ENCODE measurements around the gene KRT86.

Gene KRT86

GRCh38 chr12:52274521-52275120, at the start of gene KRT86:
KRT86 (plus strand) TSS chr12:52274645; CDS start chr12:52301917, 27,272 bp downstream.
- no peak for DNase-seq (ENCODE audit: low read depth in 4 of 4, low spot score in 1 of 4)

DNA sequence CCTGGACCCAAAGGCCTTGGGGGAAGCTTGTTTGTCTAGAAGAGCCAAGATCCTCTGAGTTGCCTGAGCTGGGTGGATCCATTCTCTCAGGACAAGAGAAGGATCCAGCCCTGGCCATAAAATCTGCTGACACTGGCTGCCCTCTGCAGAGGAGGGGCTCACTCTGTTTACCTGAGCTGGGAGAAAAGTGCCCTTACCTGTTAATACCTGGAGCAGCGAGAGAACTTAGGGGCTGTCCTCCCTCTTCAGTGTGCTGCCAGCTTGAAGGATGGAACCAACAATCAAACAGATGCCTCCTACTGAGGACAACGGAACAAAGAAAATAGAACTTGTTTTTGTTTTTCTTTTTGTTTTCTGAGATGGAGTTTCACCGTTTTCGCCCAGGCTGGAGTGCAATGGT, 48.7 kb upstream of the KRT86 start:
- no peak for DNase-seq (ENCODE audit: low read depth in 4 of 4, low spot score in 1 of 4)

- DNase-seq (ENCODE audit: low read depth in 4 of 4, low spot score in 1 of 4) = no peak
Measured at GRCh38 chr12:52226446-52226845, 48.0 kb upstream of the KRT86 start.

- no peak for DNase-seq (ENCODE audit: low read depth in 4 of 4, low spot score in 1 of 4)
Measured at GRCh38 chr12:52227606-52228166, 46.8 kb upstream of the KRT86 start.

- no peak for DNase-seq (ENCODE audit: low read depth in 4 of 4, low spot score in 1 of 4)
Measured at GRCh38 chr12:52228366-52228765, 46.1 kb upstream of the KRT86 start.

DNA sequence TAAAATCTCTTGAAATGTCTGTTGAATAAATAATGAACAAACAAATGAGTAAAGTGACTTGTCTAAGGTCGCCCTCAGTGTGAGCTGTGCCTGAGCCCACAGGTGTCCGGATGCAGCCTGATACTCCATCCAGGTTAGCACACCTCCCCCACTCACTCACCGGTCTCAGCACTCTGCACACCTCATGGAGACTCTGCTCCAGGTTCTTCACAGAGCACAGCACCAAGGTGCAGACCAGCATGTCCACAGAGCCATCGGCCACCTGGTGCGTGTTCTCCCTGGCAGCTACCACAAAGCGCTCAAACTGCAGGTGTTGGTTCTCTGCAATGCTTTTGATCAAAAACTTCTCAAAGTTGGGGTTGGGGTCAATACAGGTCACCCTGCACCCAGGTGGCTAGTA, 45.5 kb upstream of the KRT86 start:
- DNase-seq (ENCODE audit: low read depth in 4 of 4, low spot score in 1 of 4) = no peak

DNA sequence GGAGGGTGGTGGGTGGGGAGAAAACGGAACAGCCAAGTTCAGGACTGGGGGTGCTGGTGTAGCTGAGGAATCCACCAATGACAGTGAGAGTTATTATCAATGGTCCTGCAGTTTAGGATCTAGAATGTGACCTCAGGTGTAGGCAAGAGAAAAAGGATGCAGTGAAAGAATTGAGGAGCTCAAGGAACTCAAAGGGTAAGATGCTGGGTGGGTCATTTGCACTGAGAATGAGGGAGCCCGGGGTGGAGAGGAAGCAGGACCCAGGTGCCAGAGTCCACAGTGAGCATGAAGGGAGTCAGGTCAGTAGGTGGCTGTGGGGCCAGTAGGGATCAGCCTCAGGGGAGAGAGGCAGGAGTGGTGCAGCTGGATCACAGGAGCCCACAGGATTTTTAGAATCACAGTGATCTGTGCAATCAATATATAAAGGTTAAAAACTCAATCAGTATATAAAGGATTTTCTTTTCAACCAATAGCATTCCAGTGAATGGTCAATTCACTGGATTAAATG, 44.6 kb upstream of the KRT86 start:
- DNase-seq (ENCODE audit: low read depth in 4 of 4, low spot score in 1 of 4) = no peak

DNA sequence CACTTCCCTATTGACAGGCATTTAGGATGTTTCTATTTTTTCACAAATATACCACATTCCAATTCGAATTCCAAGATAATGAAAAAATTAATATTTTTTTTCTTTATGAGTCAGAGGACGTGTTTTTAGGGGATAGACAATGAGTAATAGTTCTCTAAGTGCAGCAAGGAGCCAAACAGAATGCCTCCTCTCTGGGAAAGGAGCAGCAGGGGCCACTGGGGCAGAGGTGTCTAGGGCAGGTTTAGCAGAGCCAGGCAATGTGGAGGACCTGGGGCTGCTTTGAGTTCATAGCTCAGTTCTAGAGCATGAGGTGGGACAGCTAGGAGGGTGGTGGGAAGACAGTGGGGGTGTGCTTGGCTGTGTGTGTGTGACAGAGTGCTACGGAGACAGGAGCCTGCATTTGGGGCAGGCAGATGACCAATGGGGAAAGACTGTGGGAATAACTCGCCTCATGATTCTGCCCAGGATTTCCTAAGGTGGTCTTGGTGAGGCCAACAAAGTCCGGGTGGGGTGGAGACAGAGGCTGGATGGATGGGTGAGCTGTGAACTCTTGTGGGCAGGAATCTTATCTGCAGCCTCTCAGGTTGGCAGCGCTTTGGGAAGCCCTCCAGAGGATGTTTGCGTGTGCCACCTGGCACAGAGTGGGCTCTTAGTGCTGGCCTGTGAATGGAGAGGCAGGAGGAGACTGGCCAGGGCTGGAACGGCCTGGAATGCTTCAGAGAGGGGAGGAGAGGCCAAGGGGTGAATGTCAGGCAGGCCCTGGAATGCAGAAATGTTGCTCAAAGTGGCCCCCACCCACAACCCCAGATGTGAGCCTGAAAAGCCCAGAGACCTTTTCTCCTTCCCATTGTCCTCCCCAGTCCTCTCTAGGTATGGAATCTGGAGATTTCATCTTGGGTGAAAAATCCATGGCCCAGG, 43.8 kb upstream of the KRT86 start:
- DNase-seq (ENCODE audit: low read depth in 4 of 4, low spot score in 1 of 4) = no peak

GRCh38 chr12:52231305-52232202, 42.9 kb upstream of the KRT86 start:
- no peak for DNase-seq (ENCODE audit: low read depth in 4 of 4, low spot score in 1 of 4)

GRCh38 chr12:52232203-52232673, 42.2 kb upstream of the KRT86 start:
- DNase-seq (ENCODE audit: low read depth in 4 of 4, low spot score in 1 of 4) = no peak

DNA sequence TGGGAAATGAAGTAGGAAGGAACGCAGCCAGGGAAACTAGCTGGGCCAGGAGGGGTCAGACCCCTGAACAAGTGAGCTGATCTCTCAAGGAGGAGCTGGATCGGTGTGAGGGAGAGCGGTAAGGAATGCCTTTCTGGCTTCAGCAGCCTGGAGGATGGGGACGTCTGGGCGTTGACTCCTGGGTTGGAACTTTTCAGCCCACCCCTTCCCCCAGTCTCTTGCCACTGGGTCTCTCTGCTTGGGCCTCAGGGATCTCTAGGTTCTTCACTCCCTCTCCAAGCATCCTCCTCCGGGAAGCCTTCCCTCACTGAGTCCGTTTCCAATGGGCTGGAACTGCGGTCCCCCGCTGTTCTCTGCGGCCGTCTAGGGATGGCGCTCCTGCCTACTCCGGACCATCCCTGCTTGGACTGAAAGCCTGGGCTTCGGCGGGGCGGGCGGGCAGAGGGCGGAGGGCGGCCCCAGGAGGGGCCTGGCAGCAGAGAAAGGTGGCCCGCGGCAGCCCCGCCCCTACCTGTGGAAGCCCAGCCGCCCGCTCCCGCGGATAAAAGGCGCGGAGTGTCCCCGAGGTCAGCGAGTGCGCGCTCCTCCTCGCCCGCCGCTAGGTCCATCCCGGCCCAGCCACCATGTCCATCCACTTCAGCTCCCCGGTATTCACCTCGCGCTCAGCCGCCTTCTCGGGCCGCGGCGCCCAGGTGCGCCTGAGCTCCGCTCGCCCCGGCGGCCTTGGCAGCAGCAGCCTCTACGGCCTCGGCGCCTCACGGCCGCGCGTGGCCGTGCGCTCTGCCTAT, 41.6 kb upstream of the KRT86 start, which contains the start of gene KRT7:
TSS of gene KRT7 (plus strand) at position 570 of the 788 bp plus-strand sequence. CDS start at position 624, 54 bp downstream.
- no peak for DNase-seq (ENCODE audit: low read depth in 4 of 4, low spot score in 1 of 4)

DNA sequence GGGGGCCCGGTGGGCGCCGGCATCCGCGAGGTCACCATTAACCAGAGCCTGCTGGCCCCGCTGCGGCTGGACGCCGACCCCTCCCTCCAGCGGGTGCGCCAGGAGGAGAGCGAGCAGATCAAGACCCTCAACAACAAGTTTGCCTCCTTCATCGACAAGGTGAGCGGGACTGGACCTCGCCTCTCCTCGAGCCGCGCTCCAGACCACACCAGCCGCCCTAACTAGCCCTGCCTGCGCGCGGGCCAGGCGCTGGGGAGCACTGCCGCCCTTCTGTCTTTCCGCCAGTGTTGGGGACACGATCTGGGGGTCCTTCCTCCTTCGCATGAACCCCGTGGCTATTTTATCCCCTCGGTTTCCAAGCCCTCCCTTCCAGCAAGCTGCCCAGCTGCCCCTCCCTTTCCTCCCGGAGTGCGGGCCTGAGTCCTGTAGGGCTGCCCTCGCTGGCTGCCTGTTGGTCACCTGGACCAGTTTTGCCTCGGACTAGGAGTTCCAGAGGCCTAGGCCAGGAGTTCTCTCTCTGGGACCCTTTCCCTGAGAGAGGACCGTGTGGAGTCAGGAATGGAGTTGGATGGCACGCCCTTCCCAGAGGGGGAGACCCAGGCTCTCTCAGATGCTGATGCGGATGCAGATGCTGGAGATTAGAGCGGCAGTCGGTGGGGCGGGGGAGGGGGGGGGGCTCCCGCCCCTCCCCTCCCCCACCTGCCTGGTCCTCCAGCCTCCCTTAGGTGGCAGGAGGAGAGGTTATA, 40.8 kb upstream of the KRT86 start:
- no peak for DNase-seq (ENCODE audit: low read depth in 4 of 4, low spot score in 1 of 4)

- no peak for DNase-seq (ENCODE audit: low read depth in 4 of 4, low spot score in 1 of 4)
Measured at GRCh38 chr12:52234223-52234810, 40.1 kb upstream of the KRT86 start.

DNA sequence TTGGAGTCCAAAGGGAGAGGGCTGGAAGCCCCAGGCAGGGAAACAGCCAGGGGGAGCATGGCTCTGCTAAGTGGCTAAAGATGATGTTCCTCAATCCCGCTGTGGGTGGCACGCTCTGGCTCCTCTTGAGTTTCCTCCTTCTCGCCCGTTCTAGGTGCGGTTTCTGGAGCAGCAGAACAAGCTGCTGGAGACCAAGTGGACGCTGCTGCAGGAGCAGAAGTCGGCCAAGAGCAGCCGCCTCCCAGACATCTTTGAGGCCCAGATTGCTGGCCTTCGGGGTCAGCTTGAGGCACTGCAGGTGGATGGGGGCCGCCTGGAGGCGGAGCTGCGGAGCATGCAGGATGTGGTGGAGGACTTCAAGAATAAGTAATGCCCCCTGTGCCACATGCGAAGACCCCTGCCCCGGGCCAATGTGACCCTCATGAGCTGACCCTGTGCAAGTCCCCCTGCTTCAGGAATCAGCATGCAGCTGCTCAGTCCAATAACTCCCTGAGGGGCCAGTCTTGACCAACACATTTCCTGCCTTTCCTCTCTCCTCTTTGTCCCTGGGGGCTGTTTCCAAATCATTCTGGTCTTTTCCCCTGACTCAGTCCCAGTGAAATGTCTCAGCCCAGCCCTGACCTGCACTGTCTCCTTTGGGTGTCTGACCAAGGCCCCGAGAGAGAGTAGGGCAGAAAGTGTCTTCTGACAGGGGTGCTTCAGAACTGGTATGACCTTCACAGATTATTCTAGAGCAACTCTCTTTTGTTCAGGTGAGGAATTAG, 39.3 kb upstream of the KRT86 start:
- no peak for DNase-seq (ENCODE audit: low read depth in 4 of 4, low spot score in 1 of 4)

GRCh38 chr12:52235822-52236361, 38.6 kb upstream of the KRT86 start:
- no peak for DNase-seq (ENCODE audit: low read depth in 4 of 4, low spot score in 1 of 4)

DNA sequence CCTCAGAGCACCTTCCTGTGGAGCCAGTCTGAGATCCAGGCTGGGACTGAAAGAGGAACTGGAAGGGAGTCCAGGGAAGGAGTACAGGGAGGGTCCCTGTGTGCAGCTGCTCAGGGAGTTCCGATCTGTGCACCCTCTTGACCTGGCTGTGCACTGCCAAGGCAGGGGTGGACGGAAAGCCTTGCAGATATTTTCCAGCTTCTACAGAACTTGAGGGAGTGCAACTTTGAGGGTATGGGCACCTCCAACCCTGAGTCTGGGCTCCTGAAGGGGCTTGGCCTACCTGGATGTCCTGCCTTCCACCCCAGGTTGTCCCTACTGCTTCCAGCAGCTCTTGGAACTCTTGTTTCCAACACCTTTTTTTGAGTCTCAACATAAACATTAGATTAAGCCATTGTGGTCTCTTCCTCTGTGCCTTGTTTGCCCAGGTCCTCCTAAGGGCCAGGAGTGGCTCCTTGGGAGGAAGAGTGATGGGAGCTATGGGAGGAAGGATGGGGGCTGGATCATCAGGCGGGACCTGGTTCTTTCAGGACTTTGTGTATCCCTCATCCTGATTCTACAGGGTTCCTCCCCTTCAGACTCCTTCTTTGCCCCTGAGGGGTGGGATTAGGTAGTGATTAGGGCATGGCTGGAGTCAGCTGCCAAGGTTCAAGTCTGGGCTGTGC, 37.9 kb upstream of the KRT86 start:
- no peak for DNase-seq (ENCODE audit: low read depth in 4 of 4, low spot score in 1 of 4)

DNA sequence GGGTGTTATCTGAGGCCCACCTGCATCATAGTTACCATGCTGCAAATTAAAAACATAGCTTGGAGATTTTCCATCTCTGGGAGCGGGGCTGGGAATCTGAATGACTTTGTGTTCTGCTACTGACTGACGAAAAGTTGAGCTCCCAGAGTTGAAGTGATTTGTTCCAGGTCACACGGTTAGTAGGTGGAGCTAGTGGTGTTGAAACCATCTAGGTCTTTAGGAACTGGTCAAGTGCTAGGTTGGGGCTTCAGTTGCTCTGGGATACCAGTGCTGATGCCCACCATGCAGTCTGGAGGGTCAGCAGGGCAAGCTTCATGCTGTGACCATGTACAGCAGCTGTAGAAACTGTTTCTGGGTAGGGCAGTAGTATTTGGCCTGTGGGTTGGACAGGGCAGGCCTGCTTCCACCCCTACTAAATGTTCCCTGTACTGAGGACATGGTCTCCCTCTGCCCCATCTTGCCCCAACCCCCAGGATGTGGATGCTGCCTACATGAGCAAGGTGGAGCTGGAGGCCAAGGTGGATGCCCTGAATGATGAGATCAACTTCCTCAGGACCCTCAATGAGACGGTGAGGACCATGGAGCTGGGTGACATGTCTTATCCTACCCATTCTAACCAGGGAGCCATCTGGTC, 36.1 kb upstream of the KRT86 start:
- no peak for DNase-seq (ENCODE audit: low read depth in 4 of 4, low spot score in 1 of 4)
